Erythroblast (primary cell): ENCODE data around the gene NRDC.

ENCODE experiments used
- GATA1 ChIP-seq: IDR thresholded peaks from 2 replicates; pipeline ENCODE4 v1.6.1; 2011; ENCODE audit warnings: low read depth, mild to moderate bottlenecking, control low read depth, low read length, moderate library complexity
- POLR2A ChIP-seq: IDR thresholded peaks from 2 replicates; pipeline ENCODE4 v1.6.1; 2011; ENCODE audit warnings: mild to moderate bottlenecking, low read length

DNA sequence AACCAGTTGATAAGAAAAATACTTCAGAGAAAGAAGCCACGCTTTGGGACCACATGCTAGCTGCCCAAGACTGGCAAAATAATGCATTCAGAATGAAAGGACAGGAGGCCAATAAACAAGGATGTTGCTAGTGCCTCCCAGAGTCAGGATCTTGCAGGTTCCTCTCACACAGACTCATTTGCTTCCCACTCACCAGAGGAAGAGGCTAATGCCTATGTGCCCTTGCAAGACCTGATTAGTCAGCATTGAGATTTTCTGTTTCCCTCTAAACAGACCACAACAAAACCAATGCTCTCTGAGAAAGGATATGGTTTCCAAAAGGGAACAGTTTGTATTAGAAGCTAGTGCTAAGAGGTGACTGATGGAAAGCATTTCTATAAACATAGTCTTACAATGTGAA lies 85.7 kb downstream of the NRDC start:
- TF ChIP-seq POLR2A (no peak), GATA1 (no peak)
